ENCODE results near the gene KLRF2.

DNA sequence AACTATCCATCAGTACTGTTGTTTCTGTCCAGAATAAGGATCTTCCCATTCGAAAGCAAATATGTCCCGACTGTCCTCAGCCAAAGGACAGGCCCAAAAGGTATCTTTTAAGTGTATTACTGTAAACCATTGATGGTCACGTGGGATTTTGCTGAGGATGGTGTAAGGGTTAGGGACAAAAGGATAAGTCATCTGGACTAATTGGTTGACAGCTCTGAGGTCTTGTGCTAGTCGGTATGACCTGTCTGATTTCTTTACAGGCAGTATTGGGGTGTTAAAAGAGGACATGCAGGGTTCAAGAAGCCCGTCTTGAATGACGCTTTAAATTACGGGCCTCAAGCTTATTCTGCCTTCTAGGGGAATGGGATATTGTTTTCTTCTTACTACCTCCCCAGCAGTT is 26.5 kb downstream of the KLRF2 start:
- TF ChIP-seq, protein P1, sequence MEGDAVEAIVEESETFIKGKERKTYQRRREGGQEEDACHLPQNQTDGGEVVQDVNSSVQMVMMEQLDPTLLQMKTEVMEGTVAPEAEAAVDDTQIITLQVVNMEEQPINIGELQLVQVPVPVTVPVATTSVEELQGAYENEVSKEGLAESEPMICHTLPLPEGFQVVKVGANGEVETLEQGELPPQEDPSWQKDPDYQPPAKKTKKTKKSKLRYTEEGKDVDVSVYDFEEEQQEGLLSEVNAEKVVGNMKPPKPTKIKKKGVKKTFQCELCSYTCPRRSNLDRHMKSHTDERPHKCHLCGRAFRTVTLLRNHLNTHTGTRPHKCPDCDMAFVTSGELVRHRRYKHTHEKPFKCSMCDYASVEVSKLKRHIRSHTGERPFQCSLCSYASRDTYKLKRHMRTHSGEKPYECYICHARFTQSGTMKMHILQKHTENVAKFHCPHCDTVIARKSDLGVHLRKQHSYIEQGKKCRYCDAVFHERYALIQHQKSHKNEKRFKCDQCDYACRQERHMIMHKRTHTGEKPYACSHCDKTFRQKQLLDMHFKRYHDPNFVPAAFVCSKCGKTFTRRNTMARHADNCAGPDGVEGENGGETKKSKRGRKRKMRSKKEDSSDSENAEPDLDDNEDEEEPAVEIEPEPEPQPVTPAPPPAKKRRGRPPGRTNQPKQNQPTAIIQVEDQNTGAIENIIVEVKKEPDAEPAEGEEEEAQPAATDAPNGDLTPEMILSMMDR (IDR thresholded peaks at IDR 0.05): no peak
- TF ChIP-seq POLR2AphosphoS5 (IDR thresholded peaks at IDR 0.05) (no peak), POLR2A (IDR thresholded peaks at IDR 0.05) (no peak)

Measured in stomach (tissue), 4 donors.